H1 (cell line): Measurements from ENCODE around the gene ZNF362. TPM values are rescaled to one million over a fixed set of nuclear protein-coding genes. Genes with fewer than 3 reads are reported as not detected.

Source experiments
- polyA plus RNA-seq, 7 experiments: library from polyadenylated mRNA; depleted of rRNA in 3 of 7; stranded (reverse) in 5 of 7; unstranded in 2 of 7; fragments of >200 nt in 5 of 7; fragments of 200-250 nt in 2 of 7; gene quantifications; 1 replicate in 5 of 7; 2 replicates in 1 of 7; 4 replicates in 1 of 7; pipeline versions ENCODE4 v1.2.1 to v1.2.3, GENCODE V29; 2011 to 2013; ENCODE audit warnings: missing spikeins in 2 of 7, mixed read lengths in 2 of 7
- total RNA-seq: library from RNA; stranded (reverse); fragmentation: NEBNext Ultra II Directional; extraction: Animal tissue kit (Norgen Biotek cat#: 25700); gene quantifications from 2 replicates; pipeline ENCODE4 v1.2.1, GENCODE V29; 2021
- TF ChIP-seq, protein P1 (sequence below): fragments of 300-600 bp; sonication (generic); IDR thresholded peaks from 2 replicates; pipeline ENCODE4 v1.7.1; 2012; ENCODE audit warnings: low read length, moderate library complexity, mild to moderate bottlenecking, inconsistent platforms; ENCODE audit not compliant: insufficient replicate concordance

Gene ZNF362
- total and polyA plus RNA-seq, 2 of the 8 experiments (the other 6 are each of a cell fraction or from before 2014, with no cell fraction given) = 24.2 to 27.8 TPM

DNA sequence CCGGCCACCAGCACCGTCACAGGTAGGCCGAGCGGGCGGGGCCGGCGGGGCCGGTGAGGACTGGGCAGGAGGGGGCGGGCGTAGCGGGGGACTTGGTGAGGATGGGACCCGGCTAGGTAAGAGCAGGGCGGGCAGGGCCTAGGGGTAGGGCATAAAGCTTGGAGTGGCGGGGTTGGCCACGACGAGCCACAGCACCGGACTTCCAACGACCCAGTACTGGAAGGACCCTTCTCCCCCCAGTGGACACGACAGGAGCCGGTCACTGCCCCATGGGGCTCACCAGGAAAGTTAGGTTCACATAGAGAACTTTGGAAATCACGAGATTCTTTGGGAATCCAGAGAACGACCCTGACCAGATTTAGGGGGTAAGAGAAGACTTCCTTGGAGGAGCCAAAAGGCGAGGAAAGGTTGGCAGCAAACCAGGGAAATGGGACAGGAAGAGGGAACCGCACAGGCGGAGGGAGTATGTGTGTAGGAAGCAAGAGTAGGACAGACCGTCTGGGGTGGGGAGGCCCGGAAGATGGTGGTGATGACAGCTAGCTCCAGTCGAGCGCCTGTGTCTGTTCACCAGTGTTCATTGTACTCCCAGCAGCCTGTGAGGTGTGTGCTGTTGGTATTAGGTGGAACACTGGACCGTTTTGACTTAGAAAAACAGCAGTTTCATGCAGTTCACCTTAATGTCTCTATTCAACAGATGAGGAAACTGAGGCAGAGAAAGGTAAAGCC lies 20.4 kb downstream of the ZNF362 start (continued):
- TF ChIP-seq, protein P1, sequence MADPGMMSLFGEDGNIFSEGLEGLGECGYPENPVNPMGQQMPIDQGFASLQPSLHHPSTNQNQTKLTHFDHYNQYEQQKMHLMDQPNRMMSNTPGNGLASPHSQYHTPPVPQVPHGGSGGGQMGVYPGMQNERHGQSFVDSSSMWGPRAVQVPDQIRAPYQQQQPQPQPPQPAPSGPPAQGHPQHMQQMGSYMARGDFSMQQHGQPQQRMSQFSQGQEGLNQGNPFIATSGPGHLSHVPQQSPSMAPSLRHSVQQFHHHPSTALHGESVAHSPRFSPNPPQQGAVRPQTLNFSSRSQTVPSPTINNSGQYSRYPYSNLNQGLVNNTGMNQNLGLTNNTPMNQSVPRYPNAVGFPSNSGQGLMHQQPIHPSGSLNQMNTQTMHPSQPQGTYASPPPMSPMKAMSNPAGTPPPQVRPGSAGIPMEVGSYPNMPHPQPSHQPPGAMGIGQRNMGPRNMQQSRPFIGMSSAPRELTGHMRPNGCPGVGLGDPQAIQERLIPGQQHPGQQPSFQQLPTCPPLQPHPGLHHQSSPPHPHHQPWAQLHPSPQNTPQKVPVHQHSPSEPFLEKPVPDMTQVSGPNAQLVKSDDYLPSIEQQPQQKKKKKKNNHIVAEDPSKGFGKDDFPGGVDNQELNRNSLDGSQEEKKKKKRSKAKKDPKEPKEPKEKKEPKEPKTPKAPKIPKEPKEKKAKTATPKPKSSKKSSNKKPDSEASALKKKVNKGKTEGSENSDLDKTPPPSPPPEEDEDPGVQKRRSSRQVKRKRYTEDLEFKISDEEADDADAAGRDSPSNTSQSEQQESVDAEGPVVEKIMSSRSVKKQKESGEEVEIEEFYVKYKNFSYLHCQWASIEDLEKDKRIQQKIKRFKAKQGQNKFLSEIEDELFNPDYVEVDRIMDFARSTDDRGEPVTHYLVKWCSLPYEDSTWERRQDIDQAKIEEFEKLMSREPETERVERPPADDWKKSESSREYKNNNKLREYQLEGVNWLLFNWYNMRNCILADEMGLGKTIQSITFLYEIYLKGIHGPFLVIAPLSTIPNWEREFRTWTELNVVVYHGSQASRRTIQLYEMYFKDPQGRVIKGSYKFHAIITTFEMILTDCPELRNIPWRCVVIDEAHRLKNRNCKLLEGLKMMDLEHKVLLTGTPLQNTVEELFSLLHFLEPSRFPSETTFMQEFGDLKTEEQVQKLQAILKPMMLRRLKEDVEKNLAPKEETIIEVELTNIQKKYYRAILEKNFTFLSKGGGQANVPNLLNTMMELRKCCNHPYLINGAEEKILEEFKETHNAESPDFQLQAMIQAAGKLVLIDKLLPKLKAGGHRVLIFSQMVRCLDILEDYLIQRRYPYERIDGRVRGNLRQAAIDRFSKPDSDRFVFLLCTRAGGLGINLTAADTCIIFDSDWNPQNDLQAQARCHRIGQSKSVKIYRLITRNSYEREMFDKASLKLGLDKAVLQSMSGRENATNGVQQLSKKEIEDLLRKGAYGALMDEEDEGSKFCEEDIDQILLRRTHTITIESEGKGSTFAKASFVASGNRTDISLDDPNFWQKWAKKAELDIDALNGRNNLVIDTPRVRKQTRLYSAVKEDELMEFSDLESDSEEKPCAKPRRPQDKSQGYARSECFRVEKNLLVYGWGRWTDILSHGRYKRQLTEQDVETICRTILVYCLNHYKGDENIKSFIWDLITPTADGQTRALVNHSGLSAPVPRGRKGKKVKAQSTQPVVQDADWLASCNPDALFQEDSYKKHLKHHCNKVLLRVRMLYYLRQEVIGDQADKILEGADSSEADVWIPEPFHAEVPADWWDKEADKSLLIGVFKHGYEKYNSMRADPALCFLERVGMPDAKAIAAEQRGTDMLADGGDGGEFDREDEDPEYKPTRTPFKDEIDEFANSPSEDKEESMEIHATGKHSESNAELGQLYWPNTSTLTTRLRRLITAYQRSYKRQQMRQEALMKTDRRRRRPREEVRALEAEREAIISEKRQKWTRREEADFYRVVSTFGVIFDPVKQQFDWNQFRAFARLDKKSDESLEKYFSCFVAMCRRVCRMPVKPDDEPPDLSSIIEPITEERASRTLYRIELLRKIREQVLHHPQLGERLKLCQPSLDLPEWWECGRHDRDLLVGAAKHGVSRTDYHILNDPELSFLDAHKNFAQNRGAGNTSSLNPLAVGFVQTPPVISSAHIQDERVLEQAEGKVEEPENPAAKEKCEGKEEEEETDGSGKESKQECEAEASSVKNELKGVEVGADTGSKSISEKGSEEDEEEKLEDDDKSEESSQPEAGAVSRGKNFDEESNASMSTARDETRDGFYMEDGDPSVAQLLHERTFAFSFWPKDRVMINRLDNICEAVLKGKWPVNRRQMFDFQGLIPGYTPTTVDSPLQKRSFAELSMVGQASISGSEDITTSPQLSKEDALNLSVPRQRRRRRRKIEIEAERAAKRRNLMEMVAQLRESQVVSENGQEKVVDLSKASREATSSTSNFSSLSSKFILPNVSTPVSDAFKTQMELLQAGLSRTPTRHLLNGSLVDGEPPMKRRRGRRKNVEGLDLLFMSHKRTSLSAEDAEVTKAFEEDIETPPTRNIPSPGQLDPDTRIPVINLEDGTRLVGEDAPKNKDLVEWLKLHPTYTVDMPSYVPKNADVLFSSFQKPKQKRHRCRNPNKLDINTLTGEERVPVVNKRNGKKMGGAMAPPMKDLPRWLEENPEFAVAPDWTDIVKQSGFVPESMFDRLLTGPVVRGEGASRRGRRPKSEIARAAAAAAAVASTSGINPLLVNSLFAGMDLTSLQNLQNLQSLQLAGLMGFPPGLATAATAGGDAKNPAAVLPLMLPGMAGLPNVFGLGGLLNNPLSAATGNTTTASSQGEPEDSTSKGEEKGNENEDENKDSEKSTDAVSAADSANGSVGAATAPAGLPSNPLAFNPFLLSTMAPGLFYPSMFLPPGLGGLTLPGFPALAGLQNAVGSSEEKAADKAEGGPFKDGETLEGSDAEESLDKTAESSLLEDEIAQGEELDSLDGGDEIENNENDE = no peak
